GM12891 (cell line): ENCODE data around the gene GPR107.

Experiments used
- POLR2A ChIP-seq: IDR thresholded peaks from 2 replicates; pipeline ENCODE4 v1.6.1; 2011; ENCODE audit warnings: low read depth, low read length, control low read depth
- POLR2AphosphoS5 ChIP-seq: IDR thresholded peaks from 2 replicates; pipeline ENCODE4 v1.6.1; 2011; ENCODE audit warnings: low read depth, low read length, control low read depth
- SPI1 ChIP-seq: IDR thresholded peaks from 2 replicates; pipeline ENCODE4 v1.6.1; 2011; ENCODE audit warnings: low read depth, low read length, control low read depth
- TAF1 ChIP-seq: IDR thresholded peaks from 2 replicates; pipeline ENCODE4 v1.6.1; 2011; ENCODE audit warnings: low read depth, low read length, control low read depth

- TF ChIP-seq POLR2AphosphoS5 (no peak), TAF1 (no peak), POLR2A (no peak), SPI1 (no peak)
Measured at GRCh38 chr9:130157079-130157478, 103.4 kb downstream of the GPR107 start.
